Measurements from ENCODE around the gene DZIP1. TPM values are rescaled to one million over a fixed set of nuclear protein-coding genes. Genes with fewer than 3 reads are reported as not detected.

DZIP1 gene
- total RNA-seq, 1 experiment from 2014 or later: 0.17 TPM

- TF ChIP-seq JUND (IDR thresholded peaks at IDR 0.05): no peak
- TF ChIP-seq EZH2phosphoT487 (IDR thresholded peaks at IDR 0.05; ENCODE audit: borderline replicate concordance): no peak
- no peak for TF ChIP-seq POLR2AphosphoS5 (IDR thresholded peaks at IDR 0.05; ENCODE audit: low read depth, low read length)
- TF ChIP-seq POLR2A (IDR thresholded peaks at IDR 0.05; ENCODE audit: borderline replicate concordance, extremely low read depth, insufficient read depth, insufficient read length): no peak
- no peak for TF ChIP-seq ZNF274 (IDR thresholded peaks at IDR 0.05; ENCODE audit: low read depth, low read length)
- no peak for TF ChIP-seq SP1 (IDR thresholded peaks at IDR 0.05; ENCODE audit: low read depth)
- TF ChIP-seq SRF (IDR thresholded peaks at IDR 0.05; ENCODE audit: low read depth): no peak
- TF ChIP-seq ATF3 (IDR thresholded peaks at IDR 0.05): no peak
- no peak for TF ChIP-seq CEBPB (IDR thresholded peaks at IDR 0.05; ENCODE audit: low read depth)
- TF ChIP-seq ZBTB33 (IDR thresholded peaks at IDR 0.05; ENCODE audit: extremely low read depth, insufficient replicate concordance, low read length): no peak
- no peak for TF ChIP-seq REST (IDR thresholded peaks at IDR 0.05; ENCODE audit: low read depth)
- no peak for TF ChIP-seq CBX3 (IDR thresholded peaks at IDR 0.05; ENCODE audit: low read depth)
- TF ChIP-seq ZFX (IDR thresholded peaks at IDR 0.05): no peak
- no peak for TF ChIP-seq FOSL1 (IDR thresholded peaks at IDR 0.05; ENCODE audit: low read depth)
- no peak for TF ChIP-seq CTCF (IDR thresholded peaks at IDR 0.05 in 2 of 3, conservative IDR thresholded peaks at IDR 0.05 in 1 of 3; ENCODE audit: borderline replicate concordance in 1 of 3, insufficient read depth in 1 of 3, low read depth in 2 of 3, low read length in 2 of 3)
- TF ChIP-seq ELF1 (IDR thresholded peaks at IDR 0.05; ENCODE audit: borderline replicate concordance, low read depth): no peak
- no peak for TF ChIP-seq SIN3A (IDR thresholded peaks at IDR 0.05; ENCODE audit: low read depth)
- no peak for TF ChIP-seq RAD21 (IDR thresholded peaks at IDR 0.05; ENCODE audit: low read depth)
- TF ChIP-seq EZH2 (IDR thresholded peaks at IDR 0.05): no peak
- ChIA-PET POLR2A (no interaction called here), CTCF (no interaction called here)
Measured at GRCh38 chr13:95541911-95542474, 102.5 kb downstream of the DZIP1 start.

More at GRCh38 chr13:95541911-95542474, 102.5 kb downstream of the DZIP1 start:
- Histone ChIP-seq H3K9me3 (ENCODE audit: control insufficient read depth in 1 of 2, insufficient read depth in 1 of 2, low read depth in 1 of 2, low read length in 2 of 2) (no peaks in the 10 kb centered on the region), H3K4me1 (ENCODE audit: control insufficient read depth in 1 of 2, insufficient read depth in 2 of 2, low read length in 2 of 2) (0 out of 4 replicates have a peak, but pooled peaks cover 0 to 7% of the 10 kb centered on the region in 2 experiments), H3K4me2 (ENCODE audit: low read length) (no peak overlapping the region; the same call in 1 of the 2 replicates), H3K36me3 (ENCODE audit: control insufficient read depth in 1 of 2, insufficient read depth in 2 of 2, low read length in 2 of 2) (no peaks in the 10 kb centered on the region), H3K9me2 (ENCODE audit: insufficient read depth) (no peaks in the 10 kb centered on the region), H4K20me1 (ENCODE audit: insufficient read depth) (no peaks in the 10 kb centered on the region), H3K9ac (ENCODE audit: low read length) (no peak overlapping the region), H2AFZ (ENCODE audit: low read depth, low read length, poor library complexity, severe bottlenecking) (no peak overlapping the region), H3K79me2 (ENCODE audit: insufficient read depth, low read length) (no peaks in the 10 kb centered on the region), H3K4me3 (replicated peaks in 1 of 2; ENCODE audit: low read depth in 1 of 2, low read length in 2 of 2) (no peak overlapping the region), H3K27me3 (ENCODE audit: insufficient read depth, low read length) (no peaks in the 10 kb centered on the region), H3K27ac (ENCODE audit: low read depth, low read length) (no peak overlapping the region)
- DNase-seq (ENCODE audit: low read depth, low spot score) (no peak), ATAC-seq (no peak)
- intact Hi-C loops (cut with micrococcal nuclease): no loop called here
- no TSS peak for BruUV-seq (replicated peaks)
- RAD21 ChIA-PET (ENCODE audit: low non-redundant PET in 1 of 2, low total read pairs in 2 of 2, uncharacterized antibody in 2 of 2, unreplicated experiment in 2 of 2): no interaction called here

All from HCT116 (cell line).